Endothelial cell of umbilical vein (primary cell): ENCODE measurements around the gene PRKG1. TPM values are rescaled to one million over a fixed set of nuclear protein-coding genes. Genes with fewer than 3 reads are reported as not detected.
A peak's percentile ranks its signal among the peaks of the same experiment; 100 is the strongest.

Source experiments
- BruUV-seq: library from RNA; stranded (reverse); fragments of 400-500 nt; replicated peaks from 2 replicates; lab custom pipeline; 2021; lab: Mats Ljungman, UMichigan
- CTCF ChIA-PET: fragments of 300-600, 350-600 bp; sonication (Branson Sonifier 250); formaldehyde crosslinking; loops from one replicate; lab custom pipeline; 2021; ENCODE audit warnings: antibody characterized with exemption, inconsistent platforms; lab: Charles Lee
- POLR2A ChIA-PET: fragments of 300-600, 350-600 bp; sonication (Branson Sonifier 250); formaldehyde crosslinking; loops from one replicate; lab custom pipeline; 2021; ENCODE audit warnings: antibody characterized with exemption, inconsistent platforms; lab: Charles Lee
- DNase-seq: peaks from one replicate; pipeline ENCODE4 v3.0.0-alpha.2; 2011; ENCODE audit warnings: low read depth, low spot score
- FAIRE-seq: peaks from 2 replicates; lab custom pipeline; 2011; peaks lifted over from hg19 to GRCh38; lab: Jason Lieb, UNC
- H2AFZ ChIP-seq: 2 replicates; pipeline ENCODE4 v1.6.0; 2012; ENCODE audit warnings: low read depth, low read length, control low read depth, inconsistent platforms
- H3K27ac ChIP-seq: 2 replicates; pipeline ENCODE4 v1.5.1; 2011; ENCODE audit warnings: low read depth, mild to moderate bottlenecking, control low read depth, low read length, moderate library complexity; ENCODE audit not compliant: insufficient read depth
- H3K27me3 ChIP-seq, 2 experiments: 2 replicates each; pipeline versions ENCODE4 v1.6.0 to v1.6.1; 2011; ENCODE audit warnings: low read length in 2 of 2, mixed read lengths in 1 of 2; ENCODE audit not compliant: control insufficient read depth in 2 of 2, insufficient read depth in 2 of 2
- H3K36me3 ChIP-seq, 2 experiments: 2 replicates in 1 of 2; 3 replicates in 1 of 2; pipeline ENCODE4 v1.5.1; 2011; ENCODE audit warnings: low read length in 2 of 2, mild to moderate bottlenecking in 1 of 2, moderate library complexity in 1 of 2; ENCODE audit not compliant: control insufficient read depth in 2 of 2, insufficient read depth in 2 of 2; ENCODE audit errors: extremely low read depth in 1 of 2
- H3K4me1 ChIP-seq: 3 replicates; pipeline ENCODE4 v1.5.1; 2011; ENCODE audit warnings: mild to moderate bottlenecking, low read length; ENCODE audit not compliant: control insufficient read depth, insufficient read depth; ENCODE audit errors: extremely low read depth
- H3K4me2 ChIP-seq: 2 replicates; pipeline ENCODE4 v1.6.1; 2011; ENCODE audit warnings: low read length, control low read depth, mixed read lengths; ENCODE audit not compliant: insufficient read depth
- H3K4me3 ChIP-seq, 3 experiments: fragments of 200-600 bp in 1 of 3; sonication (generic), shearing (Covaris generic) in 1 of 3; replicated peaks in 1 of 3; 2 replicates each; pipeline ENCODE4 v1.5.1; 2011 to 2016; ENCODE audit warnings: control low read depth in 3 of 3, low read length in 3 of 3, mild to moderate bottlenecking in 2 of 3, inconsistent platforms in 1 of 3, low read depth in 1 of 3, moderate library complexity in 1 of 3; ENCODE audit not compliant: insufficient read depth in 1 of 3
- H3K79me2 ChIP-seq: 2 replicates; pipeline ENCODE4 v1.6.0; 2012; ENCODE audit warnings: low read length, inconsistent platforms; ENCODE audit not compliant: control insufficient read depth, insufficient read depth
- H3K9ac ChIP-seq: replicated peaks from 2 replicates; pipeline ENCODE3; 2011; ENCODE audit warnings: low read length, control low read depth; ENCODE audit not compliant: insufficient read depth; ENCODE audit errors: extremely low read depth
- H3K9me1 ChIP-seq: replicated peaks from 3 replicates; pipeline ENCODE4 v1.6.0; 2011; ENCODE audit warnings: mild to moderate bottlenecking, low read length; ENCODE audit not compliant: control insufficient read depth, insufficient read depth; ENCODE audit errors: extremely low read depth
- H3K9me3 ChIP-seq: replicated peaks from 2 replicates; pipeline ENCODE4 v1.5.1; 2012; ENCODE audit warnings: low read length, inconsistent platforms; ENCODE audit not compliant: control insufficient read depth, insufficient read depth
- H4K20me1 ChIP-seq: replicated peaks from 2 replicates; pipeline ENCODE3; 2011; ENCODE audit warnings: mild to moderate bottlenecking, low read length; ENCODE audit not compliant: control insufficient read depth, insufficient read depth; ENCODE audit errors: extremely low read depth
- CTCF ChIP-seq, 2 donors: IDR thresholded peaks; 1 replicate in 1 of 2; 2 replicates in 1 of 2; pipeline ENCODE4 v1.5.1; 2011; ENCODE audit warnings: low read length in 2 of 2, mild to moderate bottlenecking in 2 of 2, moderate library complexity in 2 of 2, control low read depth in 1 of 2, inconsistent platforms in 1 of 2, low read depth in 1 of 2; ENCODE audit not compliant: insufficient read depth in 1 of 2; ENCODE audit errors: extremely low read depth in 1 of 2
- EZH2 ChIP-seq: IDR thresholded peaks from 2 replicates; pipeline ENCODE4 v1.6.1; 2012; ENCODE audit warnings: borderline replicate concordance, low read depth, mild to moderate bottlenecking, moderate library complexity, low read length, inconsistent platforms; ENCODE audit not compliant: severe bottlenecking
- FOS ChIP-seq: IDR thresholded peaks from 2 replicates; pipeline ENCODE4 v1.6.1; 2011; ENCODE audit warnings: mild to moderate bottlenecking, low read length, moderate library complexity, borderline replicate concordance; ENCODE audit not compliant: insufficient read depth
- JUN ChIP-seq: IDR thresholded peaks from 2 replicates; pipeline ENCODE4 v1.6.1; 2011; ENCODE audit warnings: borderline replicate concordance, low read depth; ENCODE audit not compliant: insufficient read length, insufficient read depth
- MYC ChIP-seq: IDR thresholded peaks from one replicate; pipeline ENCODE4 v1.6.1; 2011; ENCODE audit warnings: mild to moderate bottlenecking, low read depth, low read length
- POLR2AphosphoS5 ChIP-seq: IDR thresholded peaks from 2 replicates; pipeline ENCODE4 v1.6.1; 2012; ENCODE audit warnings: low read depth, mild to moderate bottlenecking, control low read depth, low read length, moderate library complexity; ENCODE audit not compliant: insufficient read depth
- dilution Hi-C: fragments of 300-500 bp; cut with MboI; formaldehyde crosslinking; loops from one replicate; pipeline ENCODE4 v1.15.0; 2019; ENCODE audit warnings: low sequenced_read_pairs; ENCODE audit not compliant: extremely low pct_ligation_motif_present
- intact Hi-C: fragments of 100-400 bp; cut with micrococcal nuclease; formaldehyde crosslinking; loops from one replicate; pipeline ENCODE4 v1.10.0; 2022
- polyA plus RNA-seq, 4 experiments: library from polyadenylated mRNA; depleted of rRNA in 3 of 4; stranded (reverse) in 3 of 4; unstranded in 1 of 4; fragments of >200 nt; gene quantifications; 2 replicates each; pipeline versions ENCODE4 v1.2.1 to v1.2.3, GENCODE V29; 2011 to 2012; ENCODE audit warnings: missing spikeins in 1 of 4
- total RNA-seq: library from RNA; stranded (reverse); gene quantifications from 2 replicates; pipeline ENCODE4 v1.2.3, GENCODE V29; 2021

PRKG1 gene
- total and polyA plus RNA-seq, 2 donors (not counting 3 experiments of a cell fraction or from before 2014, with no cell fraction given): 0.01 to 0.18 TPM

- ChIA-PET POLR2A (no interaction called here), CTCF (no interaction called here)
- H3K36me3 ChIP-seq: no peaks in the 10 kb centered on the region
- H4K20me1 ChIP-seq: no peaks in the 10 kb centered on the region
- no peaks in the 10 kb centered on the region for H3K9me3 ChIP-seq
- no peak overlapping the region for H3K4me2 ChIP-seq
- no peak overlapping the region for H2AFZ ChIP-seq
- intact Hi-C loops (no loop called here), dilution Hi-C loops (no loop called here)
- peak; percentile 15 for DNase-seq
- H3K27ac ChIP-seq: no peak overlapping the region
- H3K4me1 ChIP-seq: no peaks in the 10 kb centered on the region
- no peaks in the 10 kb centered on the region for H3K79me2 ChIP-seq
- no peaks in the 10 kb centered on the region for H3K9me1 ChIP-seq
- no peak overlapping the region for H3K4me3 ChIP-seq
- no TSS peak for BruUV-seq
- TF ChIP-seq POLR2AphosphoS5 (no peak), MYC (no peak), CTCF (IDR thresholded peaks at IDR 0.05; ENCODE audit: extremely low read depth in 1 of 2, insufficient read depth in 1 of 2, low read depth in 1 of 2, low read length in 2 of 2) (no peak), EZH2 (no peak), JUN (no peak), FOS (no peak)
- peak; percentile 4 for FAIRE-seq
- no peak overlapping the region for H3K9ac ChIP-seq
- H3K27me3 ChIP-seq: no peaks in the 10 kb centered on the region
These were observed 240.2 kb downstream of the PRKG1 start for GRCh38 chr10:51314481-51314880.
